Measurements from ENCODE around the gene TRAK2. TPM values are rescaled to one million over a fixed set of nuclear protein-coding genes. Genes with fewer than 3 reads are reported as not detected.
"Not testable (repeated sequence)": the region's sequence is repeated elsewhere in the genome, so short reads cannot be mapped to it uniquely, and the experiment has no call there.

TRAK2 gene
- total and polyA plus RNA-seq, 2 of the 13 experiments (the other 11 are each of a cell fraction or from before 2014, with no cell fraction given), result 7.7 to 21.0 TPM

GRCh38 chr2:201429835-201430234 is 21.4 kb downstream of the TRAK2 start (continued):
- TF ChIP-seq CTCF (CRISPR knock-in tag; IDR thresholded peaks at IDR 0.05), result peak; percentile 42; the same call in 1 of the 2 replicates
- TF ChIP-seq PHF21A (CRISPR knock-in tag; IDR thresholded peaks at IDR 0.05), result peak; percentile 27; the same call in 1 of the 2 replicates
- TF ChIP-seq HOXA3 (CRISPR knock-in tag; IDR thresholded peaks at IDR 0.05), result peak; percentile 18; the same call in 1 of the 2 replicates
- peak; percentile 26; the same call in 1 of the 2 replicates for TF ChIP-seq ZNF441 (CRISPR knock-in tag; IDR thresholded peaks at IDR 0.05; ENCODE audit: borderline replicate concordance)
- peak; percentile 21; the same call in 1 of the 2 replicates for TF ChIP-seq CREM (IDR thresholded peaks at IDR 0.05)
- TF ChIP-seq CREM (CRISPR knock-in tag; IDR thresholded peaks at IDR 0.05); SOX6 (IDR thresholded peaks at IDR 0.05): not testable (repeated sequence)
- peak; percentile 90; the same call in 1 of the 2 replicates for TF ChIP-seq ZNF292 (CRISPR knock-in tag; IDR thresholded peaks at IDR 0.05; ENCODE audit: borderline replicate concordance, low read depth)
- TF ChIP-seq, protein P1, sequence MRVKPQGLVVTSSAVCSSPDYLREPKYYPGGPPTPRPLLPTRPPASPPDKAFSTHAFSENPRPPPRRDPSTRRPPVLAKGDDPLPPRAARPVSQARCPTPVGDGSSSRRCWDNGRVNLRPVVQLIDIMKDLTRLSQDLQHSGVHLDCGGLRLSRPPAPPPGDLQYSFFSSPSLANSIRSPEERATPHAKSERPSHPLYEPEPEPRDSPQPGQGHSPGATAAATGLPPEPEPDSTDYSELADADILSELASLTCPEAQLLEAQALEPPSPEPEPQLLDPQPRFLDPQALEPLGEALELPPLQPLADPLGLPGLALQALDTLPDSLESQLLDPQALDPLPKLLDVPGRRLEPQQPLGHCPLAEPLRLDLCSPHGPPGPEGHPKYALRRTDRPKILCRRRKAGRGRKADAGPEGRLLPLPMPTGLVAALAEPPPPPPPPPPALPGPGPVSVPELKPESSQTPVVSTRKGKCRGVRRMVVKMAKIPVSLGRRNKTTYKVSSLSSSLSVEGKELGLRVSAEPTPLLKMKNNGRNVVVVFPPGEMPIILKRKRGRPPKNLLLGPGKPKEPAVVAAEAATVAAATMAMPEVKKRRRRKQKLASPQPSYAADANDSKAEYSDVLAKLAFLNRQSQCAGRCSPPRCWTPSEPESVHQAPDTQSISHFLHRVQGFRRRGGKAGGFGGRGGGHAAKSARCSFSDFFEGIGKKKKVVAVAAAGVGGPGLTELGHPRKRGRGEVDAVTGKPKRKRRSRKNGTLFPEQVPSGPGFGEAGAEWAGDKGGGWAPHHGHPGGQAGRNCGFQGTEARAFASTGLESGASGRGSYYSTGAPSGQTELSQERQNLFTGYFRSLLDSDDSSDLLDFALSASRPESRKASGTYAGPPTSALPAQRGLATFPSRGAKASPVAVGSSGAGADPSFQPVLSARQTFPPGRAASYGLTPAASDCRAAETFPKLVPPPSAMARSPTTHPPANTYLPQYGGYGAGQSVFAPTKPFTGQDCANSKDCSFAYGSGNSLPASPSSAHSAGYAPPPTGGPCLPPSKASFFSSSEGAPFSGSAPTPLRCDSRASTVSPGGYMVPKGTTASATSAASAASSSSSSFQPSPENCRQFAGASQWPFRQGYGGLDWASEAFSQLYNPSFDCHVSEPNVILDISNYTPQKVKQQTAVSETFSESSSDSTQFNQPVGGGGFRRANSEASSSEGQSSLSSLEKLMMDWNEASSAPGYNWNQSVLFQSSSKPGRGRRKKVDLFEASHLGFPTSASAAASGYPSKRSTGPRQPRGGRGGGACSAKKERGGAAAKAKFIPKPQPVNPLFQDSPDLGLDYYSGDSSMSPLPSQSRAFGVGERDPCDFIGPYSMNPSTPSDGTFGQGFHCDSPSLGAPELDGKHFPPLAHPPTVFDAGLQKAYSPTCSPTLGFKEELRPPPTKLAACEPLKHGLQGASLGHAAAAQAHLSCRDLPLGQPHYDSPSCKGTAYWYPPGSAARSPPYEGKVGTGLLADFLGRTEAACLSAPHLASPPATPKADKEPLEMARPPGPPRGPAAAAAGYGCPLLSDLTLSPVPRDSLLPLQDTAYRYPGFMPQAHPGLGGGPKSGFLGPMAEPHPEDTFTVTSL (CRISPR knock-in tag; IDR thresholded peaks at IDR 0.05; ENCODE audit: borderline replicate concordance), result peak; percentile 25; the same call in 1 of the 2 replicates
- TF ChIP-seq, protein P2, sequence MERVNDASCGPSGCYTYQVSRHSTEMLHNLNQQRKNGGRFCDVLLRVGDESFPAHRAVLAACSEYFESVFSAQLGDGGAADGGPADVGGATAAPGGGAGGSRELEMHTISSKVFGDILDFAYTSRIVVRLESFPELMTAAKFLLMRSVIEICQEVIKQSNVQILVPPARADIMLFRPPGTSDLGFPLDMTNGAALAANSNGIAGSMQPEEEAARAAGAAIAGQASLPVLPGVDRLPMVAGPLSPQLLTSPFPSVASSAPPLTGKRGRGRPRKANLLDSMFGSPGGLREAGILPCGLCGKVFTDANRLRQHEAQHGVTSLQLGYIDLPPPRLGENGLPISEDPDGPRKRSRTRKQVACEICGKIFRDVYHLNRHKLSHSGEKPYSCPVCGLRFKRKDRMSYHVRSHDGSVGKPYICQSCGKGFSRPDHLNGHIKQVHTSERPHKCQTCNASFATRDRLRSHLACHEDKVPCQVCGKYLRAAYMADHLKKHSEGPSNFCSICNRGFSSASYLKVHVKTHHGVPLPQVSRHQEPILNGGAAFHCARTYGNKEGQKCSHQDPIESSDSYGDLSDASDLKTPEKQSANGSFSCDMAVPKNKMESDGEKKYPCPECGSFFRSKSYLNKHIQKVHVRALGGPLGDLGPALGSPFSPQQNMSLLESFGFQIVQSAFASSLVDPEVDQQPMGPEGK (CRISPR knock-in tag; IDR thresholded peaks at IDR 0.05), result peak; percentile 85
- 0 out of 2 replicates have a peak, but pooled peaks have one; percentile 4 for TF ChIP-seq ZBTB34 (CRISPR knock-in tag; IDR thresholded peaks at IDR 0.05)
- 0 out of 2 replicates have a peak, but pooled peaks have one; percentile 6 for TF ChIP-seq NR2C2 (CRISPR knock-in tag; IDR thresholded peaks at IDR 0.05; ENCODE audit: borderline replicate concordance)
- TF ChIP-seq SOX6 (CRISPR knock-in tag; IDR thresholded peaks at IDR 0.05), result peak; percentile 25; the same call in 1 of the 2 replicates

Data from HepG2 (cell line).